IPS-18c (cell line): ENCODE results near the gene BHLHA9.
"Not testable (repeated sequence)": the region's sequence is repeated elsewhere in the genome, so short reads cannot be mapped to it uniquely, and the experiment has no call there.

Experiments
- H3K4me3 ChIP-seq: 2 replicates; pipeline ENCODE4 v1.7.0; 2013; ENCODE audit warnings: low read depth, mild to moderate bottlenecking, low read length, moderate library complexity; ENCODE audit not compliant: insufficient read depth
- H3K9me3 ChIP-seq: one replicate; pipeline ENCODE4 v1.6.1; 2013; ENCODE audit warnings: mild to moderate bottlenecking, low read length, moderate library complexity; ENCODE audit not compliant: control insufficient read depth, insufficient read depth

BHLHA9 gene

GRCh38 chr17:1280652-1281051, 10.4 kb downstream of the BHLHA9 start:
- no peak overlapping the region for H3K4me3 ChIP-seq
- H3K9me3 ChIP-seq: no peaks in the 10 kb centered on the region

GRCh38 chr17:1286379-1287106, 16.3 kb downstream of the BHLHA9 start:
- Histone ChIP-seq H3K9me3 (no peaks in the 10 kb centered on the region), H3K4me3 (no peak overlapping the region)

GRCh38 chr17:1289695-1290094, 19.5 kb downstream of the BHLHA9 start:
- H3K9me3 ChIP-seq: no peaks in the 10 kb centered on the region

GRCh38 chr17:1290676-1291075, 20.4 kb downstream of the BHLHA9 start:
- Histone ChIP-seq H3K9me3 (no peaks in the 10 kb centered on the region), H3K4me3 (no peak overlapping the region)

More at GRCh38 chr17:1289695-1290094, 19.5 kb downstream of the BHLHA9 start:
- no peak overlapping the region for H3K4me3 ChIP-seq

GRCh38 chr17:1294157-1294717, 24.0 kb downstream of the BHLHA9 start:
- no peaks in the 10 kb centered on the region for H3K9me3 ChIP-seq
- no peak overlapping the region for H3K4me3 ChIP-seq

GRCh38 chr17:1298606-1299005, 28.4 kb downstream of the BHLHA9 start:
- Histone ChIP-seq H3K9me3 (no peaks in the 10 kb centered on the region), H3K4me3 (no peak overlapping the region)

- Histone ChIP-seq H3K4me3 (no peak overlapping the region), H3K9me3 (no peaks in the 10 kb centered on the region)
These were observed 29.5 kb downstream of the BHLHA9 start for GRCh38 chr17:1299552-1300370.

GRCh38 chr17:1300371-1300905, 30.2 kb downstream of the BHLHA9 start:
- Histone ChIP-seq H3K9me3 (no peaks in the 10 kb centered on the region), H3K4me3 (no peak overlapping the region)

GRCh38 chr17:1301546-1301945, 31.3 kb downstream of the BHLHA9 start:
- Histone ChIP-seq H3K9me3 (no peaks in the 10 kb centered on the region), H3K4me3 (no peak overlapping the region)

GRCh38 chr17:1302761-1303160, 32.5 kb downstream of the BHLHA9 start:
- Histone ChIP-seq H3K4me3 (no peak overlapping the region), H3K9me3 (no peaks in the 10 kb centered on the region)

GRCh38 chr17:1304522-1304921, 34.3 kb downstream of the BHLHA9 start:
- Histone ChIP-seq H3K9me3 (no peaks in the 10 kb centered on the region), H3K4me3 (no peak overlapping the region)

GRCh38 chr17:1304962-1305563, 34.8 kb downstream of the BHLHA9 start:
- no peak overlapping the region for H3K4me3 ChIP-seq
- no peaks in the 10 kb centered on the region for H3K9me3 ChIP-seq

- not testable (repeated sequence) for H3K4me3 ChIP-seq, H3K9me3 ChIP-seq
These were observed 37.6 kb downstream of the BHLHA9 start for GRCh38 chr17:1307829-1308228.

- Histone ChIP-seq H3K9me3 (no peaks in the 10 kb centered on the region), H3K4me3 (no peak overlapping the region)
These were observed 42.1 kb downstream of the BHLHA9 start for GRCh38 chr17:1312261-1312870.

GRCh38 chr17:1313270-1314005, 43.2 kb downstream of the BHLHA9 start:
- H3K9me3 ChIP-seq: no peaks in the 10 kb centered on the region
- no peak overlapping the region for H3K4me3 ChIP-seq

- Histone ChIP-seq H3K4me3 (no peak overlapping the region), H3K9me3 (no peaks in the 10 kb centered on the region)
These were observed 45.2 kb downstream of the BHLHA9 start for GRCh38 chr17:1315409-1315808.
